ENCODE results near the gene KMT2E.
A peak's percentile ranks its signal among the peaks of the same experiment; 100 is the strongest.

The KMT2E gene

DNA sequence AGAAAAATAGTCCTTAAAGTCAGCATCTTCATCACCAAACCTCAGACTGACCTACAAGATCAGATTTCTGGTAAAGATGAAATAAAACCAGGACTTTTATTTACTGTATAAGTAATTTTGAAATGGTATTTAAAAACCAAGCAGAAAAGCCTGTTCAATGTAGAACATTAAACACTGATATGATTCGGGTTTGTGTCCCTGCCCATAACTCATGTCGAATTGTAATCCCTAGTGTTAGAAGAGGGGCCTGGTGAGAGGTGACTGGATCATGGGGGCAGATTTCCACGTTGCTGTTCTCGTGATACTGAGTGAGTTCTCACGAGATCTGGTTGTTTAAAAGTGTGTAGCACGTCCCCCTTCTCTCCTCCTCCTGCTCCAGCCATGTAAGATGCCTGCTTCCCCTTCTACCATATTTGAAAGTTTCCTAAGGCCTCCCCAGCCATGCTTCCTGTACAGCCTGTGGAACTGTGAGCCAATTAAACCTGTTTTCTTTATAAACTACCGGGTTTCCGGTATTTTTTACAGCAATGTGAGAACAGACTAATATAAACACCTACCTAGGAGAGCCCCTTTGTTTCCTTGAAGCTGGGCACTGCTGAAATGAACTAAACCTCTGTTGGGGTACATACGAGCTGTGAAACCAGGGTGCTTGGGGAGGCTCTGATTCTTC lies 120.1 kb downstream of the KMT2E start:
- no peak for DNase-seq

DNA sequence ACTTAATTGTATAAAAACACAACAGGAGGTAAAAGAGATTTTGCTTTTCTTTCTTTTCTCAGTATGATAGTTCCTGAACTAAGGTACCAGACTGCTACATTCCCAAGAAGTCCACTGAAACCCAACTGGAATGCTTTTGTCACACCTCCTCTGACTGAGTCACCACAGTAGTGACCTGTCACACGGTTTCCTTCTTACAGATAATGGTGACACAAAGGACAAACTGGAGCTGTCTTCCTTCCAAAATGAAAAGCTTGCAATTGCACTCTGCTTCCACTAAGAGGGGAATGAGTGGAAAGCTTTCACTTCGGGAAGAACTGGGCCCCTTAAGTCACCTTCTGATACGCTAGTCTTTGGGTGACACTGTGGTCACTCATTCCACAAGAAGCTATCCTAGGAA lies 122.2 kb downstream of the KMT2E start:
- no peak for DNase-seq

DNA sequence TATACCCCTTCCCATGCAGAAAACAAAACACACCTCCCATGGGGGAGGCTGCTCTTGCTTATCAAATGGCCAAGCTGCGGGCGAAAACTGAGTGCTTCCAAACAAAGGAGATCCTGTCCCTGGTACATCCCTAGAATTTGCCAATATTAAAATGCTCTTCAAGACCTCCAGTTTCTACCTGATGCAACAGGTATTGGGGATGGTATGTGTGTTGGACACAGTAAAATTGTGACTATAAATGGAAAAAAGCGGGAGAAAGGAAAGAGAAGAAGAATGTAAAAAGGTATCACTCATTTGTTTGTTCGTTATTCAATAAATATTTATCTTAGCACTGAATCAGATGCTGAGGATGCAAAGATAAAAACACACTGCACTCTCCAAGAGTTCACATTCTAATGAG lies 123.9 kb downstream of the KMT2E start:
- no peak for DNase-seq

DNA sequence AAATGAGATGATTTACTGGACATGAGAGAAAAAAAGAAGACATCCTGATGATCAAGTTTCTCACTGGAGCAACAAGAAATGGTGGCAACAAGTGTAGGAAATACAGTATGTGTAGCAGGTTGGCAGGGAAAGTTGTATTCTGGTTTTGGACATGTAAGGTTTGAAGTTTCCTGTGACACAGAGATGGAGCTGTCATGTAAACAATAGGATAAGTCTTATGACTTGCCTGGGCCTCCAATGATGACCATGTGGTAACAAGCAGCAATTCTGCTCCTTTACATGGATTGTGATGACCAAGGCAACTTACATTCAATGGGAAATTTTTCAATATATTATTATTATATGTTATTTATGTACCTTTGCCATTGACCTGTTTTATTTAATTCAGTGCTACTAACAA lies 125.4 kb downstream of the KMT2E start:
- DNase-seq: no peak

DNA sequence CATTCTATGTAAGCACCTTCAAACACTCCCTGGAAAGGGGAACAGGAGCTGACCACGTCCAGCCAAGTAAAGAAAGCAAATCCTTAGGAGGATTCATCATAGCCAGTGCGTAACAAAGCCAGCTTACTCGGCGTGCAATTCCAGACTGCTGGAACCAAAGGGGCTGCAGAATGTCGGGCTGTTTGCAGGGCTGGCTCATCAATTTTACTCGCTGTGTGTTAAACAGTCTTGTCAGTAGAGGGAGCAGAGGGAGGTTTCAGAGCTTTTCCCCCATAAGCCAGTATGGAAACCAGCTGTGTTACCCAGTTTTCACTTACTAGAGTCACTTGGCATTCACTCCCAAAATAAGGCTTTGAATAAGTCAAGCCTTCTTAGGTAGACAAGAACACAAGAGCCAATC lies 127.1 kb downstream of the KMT2E start:
- DNase-seq: peak; percentile 45

DNA sequence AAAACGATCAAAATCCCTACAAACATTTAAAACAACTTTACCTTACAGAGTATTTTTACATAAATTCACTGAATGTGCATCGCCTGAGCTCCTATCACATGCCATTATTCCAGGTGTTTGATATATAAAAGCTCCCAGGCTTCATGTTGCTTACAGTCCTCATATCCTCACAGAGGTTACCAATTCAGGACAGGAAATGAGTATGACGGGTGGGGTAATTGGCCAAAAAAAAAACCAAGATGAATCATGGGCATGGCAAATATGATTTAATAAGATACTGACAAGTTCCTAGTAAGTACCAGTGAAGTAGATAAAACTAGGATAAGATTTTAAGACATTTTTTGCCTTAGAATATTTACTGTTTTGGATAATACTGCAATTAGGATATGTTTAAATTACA lies 135.8 kb downstream of the KMT2E start:
- no peak for DNase-seq

DNA sequence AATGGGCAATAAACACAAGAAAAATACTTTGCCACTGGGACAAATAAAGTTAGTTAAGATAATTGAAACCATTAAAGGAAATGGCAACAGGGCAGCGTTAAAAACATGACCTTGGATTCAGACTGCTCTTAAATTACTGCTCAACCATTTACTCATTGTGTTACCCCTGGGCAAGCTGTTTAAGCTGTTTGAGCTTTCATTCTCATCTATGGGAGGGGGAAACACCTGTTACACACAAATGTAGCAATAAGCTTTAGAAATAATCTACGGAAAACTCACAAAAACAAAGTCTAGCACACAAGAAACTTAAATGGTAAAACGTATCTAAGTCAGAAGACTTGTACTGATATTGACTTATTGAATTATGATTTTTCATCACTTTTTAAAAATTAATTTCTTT lies 137.1 kb downstream of the KMT2E start:
- DNase-seq: no peak

DNA sequence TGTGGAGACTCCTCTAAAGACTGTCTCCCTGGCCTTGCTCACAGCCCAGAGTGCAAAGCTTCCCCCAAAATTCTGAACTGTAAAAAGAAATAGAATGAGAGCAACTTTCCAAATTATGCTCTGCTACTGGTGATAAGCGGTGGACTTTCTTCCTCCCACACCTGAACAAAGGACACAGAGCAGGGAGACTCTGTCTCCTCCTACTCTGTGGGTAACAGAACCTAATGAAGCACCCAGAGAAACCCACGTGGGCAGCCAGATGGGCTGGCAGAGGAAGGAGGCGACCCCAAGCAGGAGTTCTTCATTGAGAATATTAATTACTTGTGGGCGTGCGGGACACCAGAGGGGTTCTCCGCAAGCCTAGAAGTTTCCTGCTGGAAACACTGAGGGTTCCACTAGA lies 139.5 kb downstream of the KMT2E start:
- no peak for DNase-seq

DNA sequence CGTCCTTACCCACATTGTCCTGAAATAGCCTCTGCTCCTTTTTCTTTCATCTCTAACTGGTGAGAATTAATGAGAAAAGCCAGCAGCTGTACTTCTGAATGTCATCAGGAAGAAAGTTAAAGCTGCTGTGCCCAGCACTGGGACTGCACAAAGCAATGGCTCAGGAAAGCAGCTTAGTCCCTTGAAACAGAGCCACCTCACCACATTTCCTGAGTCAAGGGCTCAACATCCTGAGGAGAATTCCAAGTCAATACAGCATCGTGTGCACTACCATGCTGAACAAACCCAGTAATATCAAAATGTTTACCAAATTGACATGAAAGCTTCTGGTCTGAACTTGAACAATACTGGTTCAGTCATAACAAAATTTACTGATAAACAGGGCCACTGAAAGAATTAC lies 140.1 kb downstream of the KMT2E start:
- no peak for DNase-seq

DNA sequence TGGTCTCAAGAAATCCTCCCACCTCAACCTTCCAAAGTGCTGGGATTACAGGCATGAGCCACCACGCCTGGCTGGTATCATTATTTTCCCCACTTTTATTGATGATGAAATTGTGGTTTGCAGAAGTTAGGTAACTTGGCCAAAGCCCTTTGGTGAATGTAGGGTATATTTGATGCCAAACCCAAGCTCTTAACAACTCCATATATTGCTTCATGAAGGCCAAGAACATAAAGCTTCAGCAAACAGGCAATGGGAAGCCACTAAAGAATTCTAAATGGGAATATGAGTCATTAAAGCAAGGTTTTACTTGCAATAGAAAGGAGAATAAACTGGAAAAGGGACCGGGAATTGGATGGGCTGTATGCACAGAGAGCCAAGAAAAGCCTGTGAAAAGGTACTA lies 142.7 kb downstream of the KMT2E start:
- DNase-seq: no peak

DNA sequence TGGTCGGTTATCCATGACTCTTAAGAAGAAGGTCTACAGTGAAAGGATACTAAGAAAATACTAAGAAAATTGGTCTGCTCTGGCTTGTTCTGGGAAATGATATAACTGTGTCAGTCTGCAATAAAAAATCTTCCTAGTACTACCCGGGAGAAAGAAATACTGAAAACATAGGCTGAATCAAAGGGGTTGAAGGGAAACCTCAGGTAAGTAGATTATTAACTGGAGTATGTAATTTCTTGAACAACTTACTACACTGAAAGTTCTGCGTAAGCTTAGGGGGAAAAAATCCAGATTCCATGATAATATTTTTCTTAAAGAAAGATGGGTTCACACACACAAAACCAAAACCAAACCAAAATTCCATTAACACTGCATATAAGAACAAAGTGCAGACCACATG lies 143.3 kb downstream of the KMT2E start:
- no peak for DNase-seq

DNA sequence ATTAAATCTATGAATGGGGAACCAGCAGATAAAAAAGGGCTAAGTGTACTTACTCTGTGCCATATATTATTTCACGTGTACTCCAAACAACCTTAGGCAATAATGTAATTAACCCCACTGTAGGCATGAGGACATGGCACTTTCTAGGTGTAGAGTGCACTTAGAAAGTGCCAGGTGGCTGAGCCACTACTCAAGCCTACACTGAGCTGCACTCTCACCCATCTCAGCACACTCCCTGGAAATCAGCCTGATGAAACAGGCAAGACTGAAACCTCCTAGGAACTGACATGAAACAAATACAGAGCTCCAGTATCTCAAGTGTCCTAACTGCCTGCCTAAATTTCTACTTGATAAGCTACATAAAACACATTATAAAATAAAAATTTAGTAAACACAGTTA lies 147.4 kb downstream of the KMT2E start:
- DNase-seq: no peak
